ENCODE results near the gene PRELP.
"Not testable (repeated sequence)": the region's sequence is repeated elsewhere in the genome, so short reads cannot be mapped to it uniquely, and the experiment has no call there.

PRELP gene

DNA sequence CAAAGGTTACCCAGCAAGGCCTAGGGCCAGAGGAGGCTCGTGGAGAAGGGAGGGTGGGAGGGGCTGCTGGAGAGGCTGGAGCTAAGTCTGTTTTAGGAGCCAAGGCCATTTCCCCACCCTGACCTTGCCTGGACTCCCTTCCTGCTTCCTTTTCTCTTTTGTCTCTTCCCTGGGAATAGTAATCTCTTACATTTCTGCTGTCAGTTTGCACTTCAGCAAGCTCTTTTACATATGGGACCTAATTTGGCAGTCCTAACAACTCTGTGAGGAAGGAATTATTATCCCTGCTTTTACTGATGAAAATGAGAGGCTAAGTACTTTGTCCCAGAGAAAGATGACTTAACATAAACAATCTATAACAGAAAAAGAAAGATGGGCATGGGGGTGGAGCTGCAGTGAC, 32.2 kb downstream of the PRELP start:
- no peak for DNase-seq (ENCODE audit: low read depth)

DNA sequence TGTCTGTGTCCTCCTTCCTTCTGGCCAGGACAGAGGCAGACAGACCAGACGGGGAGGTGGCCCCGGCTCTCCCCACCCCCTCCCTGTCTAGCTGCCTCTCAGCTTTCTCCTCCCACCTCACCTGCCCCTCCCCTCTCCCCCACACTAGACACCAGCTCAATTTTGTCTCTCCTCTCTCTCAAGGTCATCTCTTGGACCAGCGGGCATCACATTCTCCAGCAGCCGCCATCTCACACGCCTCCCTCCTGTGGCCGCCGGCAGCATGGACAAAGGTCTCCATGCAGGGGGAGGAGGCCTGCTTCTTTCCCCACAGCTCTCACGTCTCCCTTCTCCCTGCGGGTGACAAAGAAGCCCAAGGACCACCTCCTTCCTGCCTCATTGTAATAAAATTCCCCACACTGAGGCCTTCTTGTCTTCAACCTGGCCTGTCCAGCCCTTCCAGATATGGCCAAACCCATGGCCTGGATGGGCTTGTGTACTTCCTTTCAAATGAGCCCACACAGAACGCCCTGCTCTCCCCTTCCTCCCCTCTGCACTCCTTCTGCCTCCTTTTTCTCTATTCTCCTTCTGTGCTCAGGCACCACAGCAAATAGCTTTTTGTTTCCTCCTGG, 33.0 kb downstream of the PRELP start:
- no peak for DNase-seq (ENCODE audit: low read depth)

DNA sequence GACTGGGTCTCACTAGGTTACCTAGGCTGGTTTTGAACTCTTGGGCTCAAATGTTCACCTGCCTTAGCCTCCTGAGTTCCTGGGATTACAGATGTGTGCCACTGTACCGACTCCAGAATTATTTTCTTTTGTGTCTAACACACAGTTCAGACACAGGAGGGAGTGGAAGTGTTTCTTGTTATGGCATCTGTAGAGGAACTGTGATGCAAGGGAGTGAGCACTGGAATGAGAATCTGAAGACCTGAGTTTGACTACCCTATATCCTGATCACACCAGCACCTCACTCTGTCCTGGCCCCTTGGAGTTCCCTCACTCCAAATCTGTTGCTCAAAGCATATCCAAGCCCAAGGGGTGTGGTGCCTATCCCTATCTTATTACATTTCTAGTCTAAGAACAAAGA, 33.5 kb downstream of the PRELP start:
- no peak for DNase-seq (ENCODE audit: low read depth)

DNA sequence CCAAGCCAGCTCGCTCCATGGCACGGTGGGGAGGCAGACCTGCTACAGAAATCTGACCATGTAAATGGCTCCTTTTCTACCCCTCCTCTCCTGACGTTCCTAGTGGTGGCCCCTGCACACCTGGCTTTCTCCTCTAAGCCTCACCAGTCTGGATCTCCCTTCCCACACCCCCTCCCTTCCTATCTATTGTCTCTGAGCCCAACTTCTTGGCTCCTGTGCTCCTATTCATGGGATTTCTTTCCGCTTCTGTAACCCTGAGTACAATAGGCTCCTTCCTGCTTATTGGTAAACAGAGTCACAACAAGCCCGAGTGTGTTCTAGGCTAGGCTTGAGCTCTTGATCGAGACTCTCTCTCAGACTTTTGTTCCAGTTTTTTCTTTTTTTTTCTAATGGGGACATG, 35.9 kb downstream of the PRELP start:
- DNase-seq (ENCODE audit: low read depth) = no peak

DNA sequence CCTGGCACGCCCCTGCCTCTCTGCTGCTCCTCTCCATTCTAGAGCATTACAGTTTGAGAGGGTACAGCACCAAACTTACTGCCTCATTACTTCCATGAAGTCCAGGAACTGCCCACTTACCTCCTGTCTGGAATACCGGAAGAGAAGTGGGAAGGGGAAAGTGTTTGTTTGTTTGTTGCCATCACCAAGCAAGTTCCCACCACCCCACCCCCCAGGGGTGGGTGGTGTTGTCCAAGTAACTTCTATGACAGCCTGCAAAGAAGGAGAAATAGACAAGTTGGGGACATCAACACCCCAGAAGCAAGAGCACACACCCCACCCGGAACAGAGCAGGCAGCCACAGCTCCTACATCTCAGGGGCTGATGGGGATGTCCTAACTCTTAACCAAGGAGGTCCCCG, 36.3 kb downstream of the PRELP start:
- no peak for DNase-seq (ENCODE audit: low read depth)

DNA sequence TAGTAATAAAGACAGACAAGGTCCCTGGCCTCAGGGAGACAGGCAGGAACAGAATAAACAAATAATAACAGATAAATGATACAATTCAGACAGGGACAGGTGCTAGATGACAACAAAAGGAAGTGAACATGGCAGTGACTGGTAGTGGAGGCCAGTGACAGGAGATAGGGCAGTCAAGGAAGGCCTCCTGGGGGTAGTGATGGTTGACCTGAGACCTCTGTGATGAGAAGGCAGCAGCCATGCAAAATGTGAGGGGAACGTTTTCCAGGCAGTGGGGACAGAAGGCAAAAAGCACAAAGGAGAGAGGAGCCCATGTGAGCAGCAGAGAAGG, 36.9 kb downstream of the PRELP start:
- DNase-seq (ENCODE audit: low read depth) = no peak

DNA sequence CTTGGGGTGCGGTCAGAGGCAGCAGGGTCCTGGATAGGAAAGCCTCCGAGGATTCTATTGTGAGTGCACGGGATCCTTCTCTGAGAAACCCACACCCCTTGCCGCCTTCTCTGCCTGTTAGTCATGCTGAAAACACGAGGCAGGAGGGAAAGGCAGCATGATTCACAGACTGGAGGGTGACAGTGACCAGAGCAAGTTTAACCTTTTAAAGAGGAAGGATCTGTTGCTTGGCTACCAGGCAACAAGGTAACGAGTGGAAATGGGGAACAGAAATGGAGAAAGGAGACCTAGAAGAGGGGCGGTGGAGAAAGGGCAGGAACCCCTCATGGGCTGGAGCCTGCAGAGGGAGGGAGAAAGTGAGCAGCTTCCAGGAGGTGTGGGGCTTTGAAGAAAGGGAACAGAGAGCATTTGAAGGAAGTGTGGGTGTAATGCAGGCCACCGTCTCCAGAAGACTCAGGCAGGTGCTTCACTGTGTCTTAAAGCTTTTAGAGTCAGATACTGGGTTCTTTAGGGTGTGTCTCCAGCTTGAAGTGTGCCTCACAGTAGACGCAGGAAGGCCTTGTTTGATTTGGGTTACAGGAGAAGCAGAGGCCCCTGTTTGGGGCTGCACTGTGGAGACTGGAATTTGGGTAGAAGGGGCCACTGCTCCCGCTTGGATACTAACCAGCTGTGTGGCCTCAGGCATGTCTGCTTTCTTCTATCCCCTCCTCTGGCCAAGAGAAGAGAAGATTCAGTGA, 37.4 kb downstream of the PRELP start:
- DNase-seq (ENCODE audit: low read depth) = peak; percentile 86

DNA sequence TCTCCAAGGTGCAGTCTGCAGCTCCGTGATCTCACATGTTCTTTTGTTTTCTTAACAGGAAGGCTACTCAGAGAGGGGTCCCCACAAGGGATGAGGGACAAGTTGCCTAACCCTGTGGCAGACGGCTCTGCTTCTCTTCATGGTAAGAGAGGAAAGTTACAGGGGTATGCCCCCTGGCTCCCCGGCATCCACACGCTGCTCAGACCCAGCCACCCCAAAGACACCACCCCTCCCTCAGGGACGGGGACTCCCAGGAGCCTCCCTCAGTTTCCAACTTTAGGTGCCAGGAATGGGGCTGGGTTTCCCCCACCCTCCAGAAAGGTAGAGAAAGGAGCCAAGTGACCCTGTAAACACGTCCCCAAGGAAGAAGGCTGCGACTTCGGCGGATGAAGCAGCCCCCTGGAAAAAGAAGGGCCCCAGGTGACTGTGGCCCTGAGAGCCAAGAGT, 38.0 kb downstream of the PRELP start:
- DNase-seq (ENCODE audit: low read depth) = no peak

DNA sequence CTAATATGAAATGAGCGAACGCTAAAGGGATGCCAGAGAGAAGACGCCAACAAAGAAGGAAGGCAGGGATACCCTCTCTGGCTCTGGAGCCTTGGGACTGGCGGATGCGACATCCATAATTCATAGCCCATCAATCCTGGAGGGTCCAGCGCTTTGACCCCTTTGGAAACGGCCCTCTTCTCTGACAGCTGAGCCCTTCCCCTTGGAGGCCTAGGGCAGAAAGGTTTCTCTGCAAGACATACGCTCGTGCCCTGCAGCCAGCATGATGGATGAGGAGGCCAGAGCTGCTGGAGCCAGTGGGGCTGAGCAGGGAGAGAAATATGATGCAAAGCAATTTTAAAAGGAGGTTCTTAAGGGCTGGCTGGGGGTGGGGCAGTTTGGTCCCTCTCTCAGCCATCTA, 40.6 kb downstream of the PRELP start:
- DNase-seq (ENCODE audit: low read depth) = no peak

DNA sequence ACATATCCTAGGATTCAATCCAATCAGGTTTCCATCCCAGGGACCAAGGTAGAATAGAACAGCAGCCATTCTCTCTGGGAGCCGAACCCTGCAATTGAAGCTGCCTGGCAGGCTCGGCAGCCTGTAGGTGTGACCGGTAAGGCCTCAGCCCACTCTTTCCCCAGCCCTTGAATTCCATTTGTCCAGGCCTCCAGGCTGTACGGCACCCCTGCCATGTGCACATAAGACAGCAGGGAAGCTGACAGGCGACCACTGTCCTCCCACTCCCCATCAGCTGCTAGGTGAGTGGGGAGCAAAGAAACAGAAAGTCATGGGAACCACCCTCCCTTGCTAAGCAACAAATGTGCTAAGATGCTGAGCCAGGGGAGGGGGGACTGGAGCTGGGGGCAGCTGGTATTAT, 41.3 kb downstream of the PRELP start:
- no peak for DNase-seq (ENCODE audit: low read depth)

DNA sequence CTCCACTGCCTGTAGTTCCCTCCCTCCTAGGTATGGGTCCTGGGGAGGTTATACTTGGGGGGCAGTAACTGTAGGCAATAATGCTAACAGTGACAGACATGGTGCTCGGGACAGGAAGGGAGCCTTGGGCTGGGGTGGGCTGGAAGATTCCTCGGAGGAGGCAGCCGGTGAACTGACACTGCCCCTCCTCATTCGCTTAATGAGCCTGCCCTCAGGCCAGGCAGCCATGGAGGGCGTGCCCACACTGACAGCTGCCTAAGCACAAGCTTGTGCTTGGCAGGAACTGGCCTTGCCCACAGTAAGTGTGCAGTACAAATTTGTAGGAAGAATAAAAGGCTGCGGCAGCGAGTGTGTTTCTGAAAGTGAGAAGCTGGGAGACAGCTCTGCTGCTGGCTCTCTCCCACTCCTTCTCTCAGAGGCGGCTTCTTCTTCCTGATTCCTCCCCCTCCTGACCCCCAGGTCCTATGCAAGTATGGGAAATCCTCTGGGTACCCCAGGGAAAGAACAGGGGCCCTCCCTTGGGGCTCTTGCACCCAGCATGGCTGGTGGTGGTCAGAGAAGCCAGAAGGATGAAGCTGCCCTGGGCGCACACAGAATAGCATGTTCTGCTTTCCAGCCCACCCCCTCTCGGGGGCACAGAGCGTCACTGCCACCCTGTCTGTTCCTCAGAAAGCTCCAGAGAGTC, 42.0 kb downstream of the PRELP start:
- DNase-seq (ENCODE audit: low read depth) = no peak

DNA sequence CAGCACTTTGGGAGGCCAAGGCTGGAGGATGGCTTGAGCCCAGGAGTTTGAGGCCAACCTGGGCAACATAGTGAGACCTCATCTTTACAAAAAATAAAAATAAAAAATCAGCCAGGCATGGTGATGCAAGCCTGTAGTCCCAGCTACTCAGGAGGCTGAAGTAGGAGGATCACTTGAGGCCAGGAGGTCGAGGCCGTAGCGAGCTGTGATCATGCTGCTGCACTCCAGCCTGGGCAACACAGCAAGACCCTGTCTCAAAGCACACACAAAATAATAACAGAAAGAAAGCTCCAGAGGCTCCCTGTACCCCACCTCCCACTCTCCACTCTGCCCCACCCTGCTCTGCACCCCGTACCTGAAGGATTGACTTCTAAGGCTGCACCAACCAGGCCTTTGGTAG, 42.5 kb downstream of the PRELP start:
- DNase-seq (ENCODE audit: low read depth) = not testable (repeated sequence)

DNA sequence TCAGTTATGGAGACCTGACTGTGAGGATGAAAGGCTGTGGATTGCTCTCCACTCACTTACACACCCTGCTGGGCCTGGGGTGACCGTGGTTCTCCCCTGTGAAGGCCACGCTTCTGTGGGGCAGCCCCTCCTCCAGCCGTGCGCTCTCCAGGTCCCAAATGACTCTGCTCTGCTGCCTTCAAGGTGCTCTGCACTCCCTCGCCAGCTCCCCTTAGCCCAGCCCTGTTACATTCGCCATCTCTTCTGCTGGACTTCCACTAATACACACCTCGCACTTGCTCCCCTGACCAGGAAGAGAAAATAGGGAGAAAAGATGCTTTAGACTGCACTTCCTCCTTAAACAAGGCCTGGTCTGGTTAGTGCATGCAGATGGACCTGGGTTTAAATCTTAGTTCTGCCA, 42.9 kb downstream of the PRELP start:
- DNase-seq (ENCODE audit: low read depth) = no peak

DNA sequence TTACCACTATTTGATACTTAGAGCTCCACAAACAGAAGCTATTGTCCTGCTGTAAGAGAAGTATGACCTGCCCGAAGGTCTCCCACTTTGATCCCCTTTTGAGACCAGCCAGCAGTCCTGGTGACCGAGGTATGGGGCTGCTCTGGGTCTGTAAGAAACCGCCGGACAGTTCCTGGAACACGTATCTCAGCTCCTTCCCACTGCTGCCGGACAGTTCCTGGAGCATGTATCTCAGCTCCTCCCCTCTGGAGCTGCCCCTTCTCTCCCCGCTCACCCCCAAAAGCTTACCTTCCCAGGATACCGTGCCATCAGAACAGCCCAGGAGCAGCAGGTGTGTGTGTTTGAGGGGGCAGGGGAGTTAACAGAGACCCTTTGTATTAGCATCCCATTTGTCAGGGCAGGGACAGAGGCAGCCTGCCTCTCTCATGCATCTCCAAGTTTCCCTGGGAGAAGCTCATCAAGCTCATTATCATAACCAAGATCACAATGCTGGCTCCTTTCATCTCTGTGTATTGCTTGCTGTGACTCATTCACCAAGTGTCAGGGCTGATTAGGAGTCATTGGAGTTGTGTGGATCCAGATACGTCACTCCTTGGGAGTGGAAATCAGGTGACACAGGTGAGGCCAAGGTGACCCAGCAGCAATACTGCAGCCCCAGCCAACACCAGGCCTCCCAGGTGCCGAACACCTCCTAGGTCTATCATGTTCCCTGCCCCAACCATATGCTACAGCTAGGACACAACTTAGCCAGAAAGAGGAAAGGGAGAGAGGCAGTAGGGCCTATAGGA, 43.6 kb downstream of the PRELP start:
- DNase-seq (ENCODE audit: low read depth) = no peak

DNA sequence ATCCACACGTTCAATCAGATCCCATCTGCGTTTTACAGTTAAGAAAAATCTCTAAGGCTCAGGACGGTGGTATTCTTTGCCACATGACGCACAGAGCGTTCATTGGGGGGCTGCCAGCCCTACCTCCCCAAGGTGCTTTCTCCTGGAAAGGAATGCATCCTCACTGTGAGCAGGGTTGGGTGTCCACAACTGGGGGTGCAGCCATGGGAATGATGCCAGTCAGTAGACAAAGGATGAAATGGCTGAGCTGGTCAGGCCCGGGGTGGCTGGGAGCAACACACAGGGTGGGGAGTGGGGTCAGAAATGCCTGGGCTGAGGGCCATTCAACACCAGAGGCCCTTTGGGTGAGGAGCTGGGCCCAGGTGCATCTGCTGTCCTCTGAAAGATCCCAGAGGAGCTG, 44.3 kb downstream of the PRELP start:
- no peak for DNase-seq (ENCODE audit: low read depth)

DNA sequence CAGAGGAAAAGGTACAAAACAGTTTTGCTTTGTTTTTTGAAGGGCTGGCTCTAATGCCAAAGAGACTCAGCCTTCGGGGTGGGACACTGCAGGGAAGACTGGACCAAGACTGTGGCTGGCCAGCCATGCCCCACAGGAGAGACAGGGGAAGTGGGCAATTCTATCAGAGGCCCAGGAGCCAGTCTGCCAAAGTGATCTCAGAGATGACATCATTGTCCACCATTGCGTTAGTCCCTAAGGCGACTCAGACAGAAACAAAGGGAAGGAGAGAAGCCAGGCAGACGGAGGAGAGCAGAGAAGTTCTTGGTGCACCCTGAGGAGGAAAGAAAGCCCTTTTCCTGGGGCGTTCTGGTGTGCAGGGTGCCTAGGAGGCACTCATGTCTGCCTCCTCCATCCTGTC, 44.7 kb downstream of the PRELP start:
- DNase-seq (ENCODE audit: low read depth) = no peak

DNA sequence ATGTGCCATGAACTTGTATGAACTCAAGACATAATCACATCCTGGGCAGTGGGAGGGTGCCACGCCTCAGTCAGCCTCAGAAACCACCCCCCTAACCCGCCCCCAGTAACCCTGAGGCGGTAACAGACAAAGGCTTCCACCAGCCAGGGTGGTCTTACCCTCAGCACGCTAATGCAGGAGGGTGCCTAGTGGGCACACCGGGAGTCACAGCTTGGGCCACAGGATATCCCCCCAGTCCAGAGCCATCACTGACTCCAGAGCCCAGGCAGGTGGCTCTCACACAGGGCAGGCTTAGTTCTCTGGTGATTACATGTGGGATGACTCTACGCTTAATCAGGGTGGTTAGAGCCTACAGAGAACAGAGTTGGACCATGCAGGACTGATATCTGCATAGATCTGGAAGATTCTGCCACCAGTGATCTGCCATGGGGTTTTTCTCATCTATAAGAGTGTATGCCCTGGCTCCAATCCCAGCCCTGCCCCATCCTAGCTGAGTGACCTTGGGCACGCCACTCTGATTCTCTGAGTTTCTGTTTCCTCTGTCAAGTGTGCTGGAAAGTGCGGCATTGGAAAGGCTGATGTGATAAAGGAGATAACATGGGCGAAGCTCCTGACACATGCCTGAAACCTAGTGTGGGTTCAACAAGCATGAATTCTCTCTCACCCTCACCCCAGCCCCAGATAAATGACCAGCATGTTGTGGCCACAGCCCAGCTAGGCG, 45.6 kb downstream of the PRELP start:
- DNase-seq (ENCODE audit: low read depth) = no peak

DNA sequence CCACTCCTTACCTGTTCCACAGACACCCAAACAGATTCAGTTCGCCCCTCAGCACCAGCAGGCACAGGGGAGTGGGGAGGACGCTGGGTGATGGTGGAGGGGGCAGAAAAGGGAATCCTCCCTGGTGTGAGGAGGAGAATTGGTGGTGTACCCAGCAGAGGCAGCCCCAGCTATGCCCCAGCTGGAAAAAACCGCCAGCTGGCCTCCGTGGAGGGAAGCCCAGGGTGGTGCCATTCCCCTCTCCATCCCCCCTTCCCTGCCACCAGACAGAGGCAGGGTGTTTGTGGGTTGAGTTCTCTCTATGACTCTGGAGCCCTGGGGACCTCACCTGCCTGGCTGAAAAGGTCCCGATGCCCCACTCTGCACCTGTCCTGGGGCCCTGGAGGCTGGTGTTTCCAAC, 46.2 kb downstream of the PRELP start:
- DNase-seq (ENCODE audit: low read depth) = no peak

DNA sequence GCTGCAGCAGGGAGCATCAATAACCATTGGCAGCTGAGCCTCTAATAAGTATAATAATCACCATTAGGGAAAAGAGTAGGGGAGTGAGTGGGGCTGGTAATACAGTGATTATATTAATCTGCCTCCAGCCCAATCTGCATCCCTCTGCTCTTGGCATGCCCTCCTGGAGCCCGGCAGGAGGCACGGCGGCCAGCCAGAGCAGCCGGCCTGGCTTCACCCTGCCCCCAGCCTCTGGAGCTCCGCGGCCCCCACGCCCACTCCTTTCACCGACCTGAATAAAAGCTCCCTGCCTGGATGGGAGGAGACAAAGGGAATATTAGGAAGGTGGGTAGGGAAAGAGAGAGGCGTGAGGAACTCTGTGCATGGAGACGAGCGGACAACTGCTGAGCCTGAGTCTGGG, 46.6 kb downstream of the PRELP start:
- no peak for DNase-seq (ENCODE audit: low read depth)

DNA sequence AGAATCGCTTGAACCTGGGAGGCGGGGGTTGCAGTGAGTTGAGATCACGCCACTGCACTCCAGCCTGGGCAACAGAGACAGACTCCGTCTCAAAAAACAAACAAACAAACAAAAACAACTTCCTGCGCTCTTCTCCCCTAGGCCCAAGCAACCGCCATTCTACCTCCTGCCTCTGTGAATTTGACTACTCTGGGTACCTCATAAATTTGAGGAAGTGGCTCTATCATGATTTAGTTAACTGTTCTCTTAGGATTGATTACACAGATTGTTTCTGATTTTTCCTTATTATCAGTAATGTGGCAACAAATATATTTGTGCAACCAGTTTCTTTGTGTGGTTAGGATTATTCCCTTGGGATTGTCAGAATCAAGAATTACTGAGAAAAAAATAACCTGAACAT, 48.1 kb downstream of the PRELP start:
- DNase-seq (ENCODE audit: low read depth) = no peak

DNA sequence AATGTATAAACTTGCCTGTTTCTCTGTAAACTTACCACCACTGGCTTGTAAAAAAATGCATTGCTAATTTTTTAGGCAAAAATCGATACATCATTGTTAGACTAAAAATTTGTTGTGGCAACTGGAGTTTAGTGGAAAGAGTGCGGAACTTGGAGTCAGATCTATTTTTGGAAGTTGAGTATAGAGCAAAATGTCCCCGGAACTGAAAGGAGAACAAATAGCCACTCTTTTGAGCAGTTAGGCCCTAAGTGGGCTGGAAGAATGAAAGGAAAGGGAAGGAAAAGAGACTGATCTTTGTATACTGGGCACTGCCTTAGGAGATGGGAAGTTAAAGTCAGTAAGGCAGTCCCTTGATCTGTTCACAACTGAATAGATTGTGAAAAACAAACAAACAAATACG, 48.5 kb downstream of the PRELP start:
- no peak for DNase-seq (ENCODE audit: low read depth)

DNA sequence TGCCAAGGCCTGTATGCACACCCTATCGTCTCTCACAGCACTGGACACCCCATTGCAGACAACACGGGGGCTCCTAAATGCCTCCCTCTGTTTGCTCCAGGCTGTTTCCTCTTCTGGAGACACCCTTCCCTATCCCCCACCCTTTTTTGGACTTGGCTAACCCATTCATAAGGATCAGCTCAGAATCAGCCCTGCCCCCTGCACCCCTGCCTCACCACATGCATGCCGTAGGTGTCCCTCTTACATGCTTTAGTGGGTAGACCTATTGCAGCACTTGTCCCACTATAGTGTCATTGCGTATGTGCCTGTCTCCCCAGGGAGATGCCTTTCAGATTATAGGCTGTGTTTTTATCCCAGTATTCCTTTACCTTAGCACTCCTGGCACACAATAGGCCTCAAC, 49.2 kb downstream of the PRELP start:
- DNase-seq (ENCODE audit: low read depth) = no peak
